Activated naive CD4-positive, alpha-beta T cell treated with anti-CD3 and anti-CD28 coated beads, Interleukin-2, amount 50 U/mL, for 24 hours (primary cell): ENCODE measurements around the gene C16orf95.

Experiments
- H3K27ac Mint-ChIP-seq: one replicate; pipeline ENCODE4 v1.8.0; 2021; ENCODE audit warnings: mild to moderate bottlenecking, mixed read lengths
- H3K27me3 Mint-ChIP-seq: one replicate; pipeline ENCODE4 v1.8.0; 2021; ENCODE audit warnings: mixed read lengths
- H3K36me3 Mint-ChIP-seq: one replicate; pipeline ENCODE4 v1.8.0; 2021; ENCODE audit warnings: mixed read lengths
- H3K4me1 Mint-ChIP-seq: one replicate; pipeline ENCODE4 v1.8.0; 2021; ENCODE audit warnings: mixed read lengths
- H3K4me3 Mint-ChIP-seq: one replicate; pipeline ENCODE4 v1.8.0; 2021; ENCODE audit warnings: mild to moderate bottlenecking, mixed read lengths
- H3K9me3 Mint-ChIP-seq: one replicate; pipeline ENCODE4 v1.8.0; 2021; ENCODE audit warnings: mixed read lengths

Gene C16orf95

GRCh38 chr16:87295661-87296531 lies 21.3 kb downstream of the C16orf95 start:
- Mint-ChIP-seq H3K9me3 (no peaks in the 10 kb centered on the region), H3K4me3 (no peak overlapping the region), H3K27ac (no peak overlapping the region), H3K4me1 (peaks cover 3% of the 10 kb centered on the region), H3K36me3 (peaks cover 6% of the 10 kb centered on the region), H3K27me3 (no peaks in the 10 kb centered on the region)

- no peaks in the 10 kb centered on the region for H3K27me3 Mint-ChIP-seq
- H3K36me3 Mint-ChIP-seq: peaks cover 6% of the 10 kb centered on the region
- no peak overlapping the region for H3K27ac Mint-ChIP-seq
- no peaks in the 10 kb centered on the region for H3K9me3 Mint-ChIP-seq
- H3K4me3 Mint-ChIP-seq: no peak overlapping the region
- H3K4me1 Mint-ChIP-seq: peaks cover 3% of the 10 kb centered on the region
Observed at GRCh38 chr16:87295259-87295658, 21.9 kb downstream of the C16orf95 start.

- peaks cover 3% of the 10 kb centered on the region for H3K4me1 Mint-ChIP-seq
- H3K36me3 Mint-ChIP-seq: peaks cover 6% of the 10 kb centered on the region
- H3K27ac Mint-ChIP-seq: no peak overlapping the region
- H3K27me3 Mint-ChIP-seq: no peaks in the 10 kb centered on the region
- H3K4me3 Mint-ChIP-seq: no peak overlapping the region
- no peaks in the 10 kb centered on the region for H3K9me3 Mint-ChIP-seq
Observed at GRCh38 chr16:87293990-87294389, 23.2 kb downstream of the C16orf95 start.

GRCh38 chr16:87291944-87292343 lies 25.2 kb downstream of the C16orf95 start:
- Mint-ChIP-seq H3K36me3 (peaks cover 6% of the 10 kb centered on the region), H3K27ac (no peak overlapping the region), H3K9me3 (no peaks in the 10 kb centered on the region), H3K4me3 (no peak overlapping the region), H3K4me1 (no peaks in the 10 kb centered on the region), H3K27me3 (no peaks in the 10 kb centered on the region)

- H3K27me3 Mint-ChIP-seq: no peaks in the 10 kb centered on the region
Observed at GRCh38 chr16:87288753-87289362, 28.3 kb downstream of the C16orf95 start.

GRCh38 chr16:87286839-87287626 lies 30.2 kb downstream of the C16orf95 start:
- no peak overlapping the region for H3K27ac Mint-ChIP-seq
- no peaks in the 10 kb centered on the region for H3K4me1 Mint-ChIP-seq
- H3K4me3 Mint-ChIP-seq: no peak overlapping the region
- no peaks in the 10 kb centered on the region for H3K27me3 Mint-ChIP-seq
- H3K9me3 Mint-ChIP-seq: no peaks in the 10 kb centered on the region
- H3K36me3 Mint-ChIP-seq: peaks cover 3% of the 10 kb centered on the region

More at GRCh38 chr16:87288753-87289362, 28.3 kb downstream of the C16orf95 start:
- Mint-ChIP-seq H3K9me3 (no peaks in the 10 kb centered on the region), H3K36me3 (peaks cover 6% of the 10 kb centered on the region), H3K27ac (no peak overlapping the region), H3K4me1 (no peaks in the 10 kb centered on the region), H3K4me3 (no peak overlapping the region)

GRCh38 chr16:87284183-87284582 lies 33.0 kb downstream of the C16orf95 start:
- H3K36me3 Mint-ChIP-seq: no peaks in the 10 kb centered on the region
- no peak overlapping the region for H3K4me3 Mint-ChIP-seq
- no peak overlapping the region for H3K27ac Mint-ChIP-seq
- H3K4me1 Mint-ChIP-seq: no peaks in the 10 kb centered on the region
- no peaks in the 10 kb centered on the region for H3K27me3 Mint-ChIP-seq
- no peaks in the 10 kb centered on the region for H3K9me3 Mint-ChIP-seq

- no peaks in the 10 kb centered on the region for H3K4me1 Mint-ChIP-seq
- H3K27ac Mint-ChIP-seq: no peak overlapping the region
- peaks cover 3% of the 10 kb centered on the region for H3K27me3 Mint-ChIP-seq
- H3K36me3 Mint-ChIP-seq: no peaks in the 10 kb centered on the region
- H3K9me3 Mint-ChIP-seq: no peaks in the 10 kb centered on the region
- no peak overlapping the region for H3K4me3 Mint-ChIP-seq
Observed at GRCh38 chr16:87279094-87279658, 38.0 kb downstream of the C16orf95 start.

- Mint-ChIP-seq H3K4me1 (no peaks in the 10 kb centered on the region), H3K27ac (no peak overlapping the region), H3K27me3 (peaks cover 3% of the 10 kb centered on the region), H3K9me3 (no peaks in the 10 kb centered on the region), H3K4me3 (no peak overlapping the region), H3K36me3 (no peaks in the 10 kb centered on the region)
Observed at GRCh38 chr16:87278191-87279093, 38.8 kb downstream of the C16orf95 start.

- Mint-ChIP-seq H3K27me3 (peaks cover 3% of the 10 kb centered on the region), H3K4me1 (no peaks in the 10 kb centered on the region), H3K9me3 (no peaks in the 10 kb centered on the region), H3K4me3 (no peak overlapping the region), H3K27ac (no peak overlapping the region), H3K36me3 (no peaks in the 10 kb centered on the region)
Observed at GRCh38 chr16:87276924-87277323, 40.3 kb downstream of the C16orf95 start.

- H3K36me3 Mint-ChIP-seq: no peaks in the 10 kb centered on the region
- peaks cover 3% of the 10 kb centered on the region for H3K27me3 Mint-ChIP-seq
- H3K4me1 Mint-ChIP-seq: no peaks in the 10 kb centered on the region
- H3K27ac Mint-ChIP-seq: no peak overlapping the region
- H3K9me3 Mint-ChIP-seq: no peaks in the 10 kb centered on the region
- no peak overlapping the region for H3K4me3 Mint-ChIP-seq
Observed at GRCh38 chr16:87276091-87276701, 41.0 kb downstream of the C16orf95 start.

GRCh38 chr16:87274794-87275193 lies 42.4 kb downstream of the C16orf95 start:
- peaks cover 3% of the 10 kb centered on the region for H3K27me3 Mint-ChIP-seq
- H3K4me3 Mint-ChIP-seq: no peak overlapping the region
- no peaks in the 10 kb centered on the region for H3K4me1 Mint-ChIP-seq
- H3K9me3 Mint-ChIP-seq: no peaks in the 10 kb centered on the region
- peaks cover 2% of the 10 kb centered on the region for H3K36me3 Mint-ChIP-seq
- no peak overlapping the region for H3K27ac Mint-ChIP-seq

- Mint-ChIP-seq H3K9me3 (peaks cover 5% of the 10 kb centered on the region), H3K4me1 (no peaks in the 10 kb centered on the region), H3K27ac (no peak overlapping the region), H3K4me3 (no peak overlapping the region), H3K36me3 (peaks cover 7% of the 10 kb centered on the region), H3K27me3 (peaks cover 1% of the 10 kb centered on the region)
Observed at GRCh38 chr16:87273471-87274030, 43.6 kb downstream of the C16orf95 start.

GRCh38 chr16:87271256-87271655 lies 45.9 kb downstream of the C16orf95 start:
- Mint-ChIP-seq H3K9me3 (peaks cover 5% of the 10 kb centered on the region), H3K4me3 (no peak overlapping the region), H3K27me3 (no peaks in the 10 kb centered on the region), H3K4me1 (no peaks in the 10 kb centered on the region), H3K36me3 (peaks cover 7% of the 10 kb centered on the region), H3K27ac (no peak overlapping the region)
